ENCODE data around the gene FER1L5.

GRCh38 chr2:96687711-96688640 is 45.4 kb downstream of the FER1L5 start:
- TF ChIP-seq POLR2A (IDR thresholded peaks at IDR 0.05; ENCODE audit: low read depth) (no peak), CTCF (IDR thresholded peaks at IDR 0.05) (no peak)

All from esophagus muscularis mucosa (tissue), 3 donors.